Measurements from ENCODE around the gene GNAT2. TPM values are rescaled to one million over a fixed set of nuclear protein-coding genes. Genes with fewer than 3 reads are reported as not detected.

GNAT2 gene
- total and polyA plus RNA-seq, 2 donors (not counting 3 experiments of a cell fraction or from before 2014, with no cell fraction given), result not detected

- Histone ChIP-seq H3K36me3 (ENCODE audit: control insufficient read depth in 2 of 2, extremely low read depth in 1 of 2, insufficient read depth in 2 of 2, low read length in 2 of 2) (no peaks in the 10 kb centered on the region), H3K4me3 (replicated peaks in 1 of 3; ENCODE audit: insufficient read depth in 1 of 3, low read depth in 1 of 3, low read length in 3 of 3) (peak within 1 kb of the TSS; percentile 57 to 68 (median 59)), H3K4me1 (ENCODE audit: control insufficient read depth, extremely low read depth, insufficient read depth, low read length) (peaks cover 9% of the 10 kb centered on the region), H3K4me2 (ENCODE audit: insufficient read depth, low read length) (peak within 1 kb of the TSS; percentile 70), H3K27me3 (ENCODE audit: control insufficient read depth in 2 of 2, insufficient read depth in 2 of 2, low read length in 2 of 2) (peaks cover 13 to 16% of the 10 kb centered on the region in 2 experiments), H2AFZ (ENCODE audit: low read depth, low read length) (peak within 1 kb of the TSS; percentile 99), H3K9ac (replicated peaks; ENCODE audit: extremely low read depth, insufficient read depth, low read length) (peak within 1 kb of the TSS; percentile 27), H3K27ac (ENCODE audit: insufficient read depth, low read depth, low read length) (no peak within 1 kb of the TSS), H3K79me2 (ENCODE audit: control insufficient read depth, insufficient read depth, low read length) (no peaks in the 10 kb centered on the region), H3K9me3 (replicated peaks; ENCODE audit: control insufficient read depth, insufficient read depth, low read length) (no peaks in the 10 kb centered on the region), H4K20me1 (replicated peaks; ENCODE audit: control insufficient read depth, extremely low read depth, insufficient read depth, low read length) (no peaks in the 10 kb centered on the region), H3K9me1 (replicated peaks; ENCODE audit: control insufficient read depth, extremely low read depth, insufficient read depth, low read length) (no peaks in the 10 kb centered on the region)
- BruUV-seq (replicated peaks), result no TSS peak
- CTCF ChIA-PET, result interaction anchor here (1.0 to 4.3 kb wide), 4 partner anchors 16 to 329 kb away, joined by 3 to 33 read pairs (median 6); partner anchors contain the start of genes AHCYL1 and GSTM1
- FAIRE-seq (peak; percentile 79), DNase-seq (ENCODE audit: low read depth, low spot score) (peak; percentile 69)
- intact Hi-C loops (cut with micrococcal nuclease) (no loop called here), dilution Hi-C loops (cut with MboI; ENCODE audit: extremely low pct_ligation_motif_present, low sequenced_read_pairs) (no loop called here)
- TF ChIP-seq MAX (IDR thresholded peaks at IDR 0.05; ENCODE audit: insufficient read depth, insufficient read length) (no peak), FOS (IDR thresholded peaks at IDR 0.05; ENCODE audit: borderline replicate concordance, insufficient read depth, low read length) (no peak)
- POLR2A ChIA-PET, result no interaction called here
These were observed 36.5 kb upstream of the GNAT2 start, which contains the start of gene GSTM4 for GRCh38 chr1:109655615-109656519. TSS of gene GSTM4 (plus strand) at chr1:109656099. CDS start at chr1:109656390, 291 bp downstream.

- FAIRE-seq, result no peak
- Histone ChIP-seq H3K4me3 (replicated peaks in 1 of 3; ENCODE audit: insufficient read depth in 1 of 3, low read depth in 1 of 3, low read length in 3 of 3) (no peak overlapping the region), H4K20me1 (replicated peaks; ENCODE audit: control insufficient read depth, extremely low read depth, insufficient read depth, low read length) (no peaks in the 10 kb centered on the region), H3K27me3 (ENCODE audit: control insufficient read depth in 2 of 2, insufficient read depth in 2 of 2, low read length in 2 of 2) (peaks cover 16 to 23% of the 10 kb centered on the region in 2 experiments), H2AFZ (ENCODE audit: low read depth, low read length) (no peak overlapping the region), H3K4me2 (ENCODE audit: insufficient read depth, low read length) (no peak overlapping the region), H3K9me3 (replicated peaks; ENCODE audit: control insufficient read depth, insufficient read depth, low read length) (no peaks in the 10 kb centered on the region), H3K4me1 (ENCODE audit: control insufficient read depth, extremely low read depth, insufficient read depth, low read length) (peaks cover 9% of the 10 kb centered on the region), H3K27ac (ENCODE audit: insufficient read depth, low read depth, low read length) (no peak overlapping the region), H3K36me3 (ENCODE audit: control insufficient read depth in 2 of 2, extremely low read depth in 1 of 2, insufficient read depth in 2 of 2, low read length in 2 of 2) (no peaks in the 10 kb centered on the region), H3K79me2 (ENCODE audit: control insufficient read depth, insufficient read depth, low read length) (no peaks in the 10 kb centered on the region), H3K9ac (replicated peaks; ENCODE audit: extremely low read depth, insufficient read depth, low read length) (no peak overlapping the region), H3K9me1 (replicated peaks; ENCODE audit: control insufficient read depth, extremely low read depth, insufficient read depth, low read length) (no peaks in the 10 kb centered on the region)
- ChIA-PET POLR2A (no interaction called here), CTCF (interaction anchor here (4.3 kb wide), 1 partner anchor 15 kb away, joined by 33 read pairs; no protein-coding TSS in a partner anchor)
- no peak for DNase-seq (ENCODE audit: low read depth, low spot score)
- dilution Hi-C loops (cut with MboI; ENCODE audit: extremely low pct_ligation_motif_present, low sequenced_read_pairs) (no loop called here), intact Hi-C loops (cut with micrococcal nuclease) (no loop called here)
- BruUV-seq (replicated peaks), result no TSS peak
- TF ChIP-seq POLR2AphosphoS5 (IDR thresholded peaks at IDR 0.05; ENCODE audit: insufficient read depth, low read depth, low read length) (no peak), JUN (IDR thresholded peaks at IDR 0.05; ENCODE audit: borderline replicate concordance, insufficient read depth, insufficient read length, low read depth) (no peak), GATA2 (IDR thresholded peaks at IDR 0.05; ENCODE audit: insufficient read depth, insufficient read length, low read depth, low read length) (no peak), CTCF (IDR thresholded peaks at IDR 0.05; ENCODE audit: extremely low read depth in 1 of 2, insufficient read depth in 1 of 2, low read depth in 1 of 2, low read length in 2 of 2) (no peak), MAX (IDR thresholded peaks at IDR 0.05; ENCODE audit: insufficient read depth, insufficient read length) (no peak)
These were observed 35.1 kb upstream of the GNAT2 start for GRCh38 chr1:109654519-109654918.

Measured in endothelial cell of umbilical vein (primary cell).